SU-DHL-6 (cell line): ENCODE results near the gene SYNJ2BP.
"Not testable (repeated sequence)": the region's sequence is repeated elsewhere in the genome, so short reads cannot be mapped to it uniquely, and the experiment has no call there.

Source experiments
- H2AFZ ChIP-seq: fragments of 200-600 bp; sonication (generic); 2 replicates; pipeline ENCODE4 v1.6.1; 2014; ENCODE audit warnings: low read depth, mild to moderate bottlenecking, moderate library complexity, mixed read lengths, antibody characterized with exemption, low read length; ENCODE audit not compliant: severe bottlenecking
- H3F3A ChIP-seq: fragments of 200-600 bp; shearing (Covaris generic); 2 replicates; pipeline ENCODE4 v1.6.0; 2016; ENCODE audit warnings: antibody characterized with exemption, mild to moderate bottlenecking; ENCODE audit not compliant: insufficient read depth
- H3K27ac ChIP-seq: fragments of 200-600 bp; sonication (generic); 2 replicates; pipeline ENCODE4 v1.5.1; 2016; ENCODE audit warnings: low read depth, mild to moderate bottlenecking, low read length, moderate library complexity, mixed read lengths
- H3K27me3 ChIP-seq: fragments of 200-600 bp; sonication (generic), shearing (Covaris generic); 2 replicates; pipeline ENCODE4 v1.6.0; 2014; ENCODE audit warnings: mild to moderate bottlenecking, low read length
- H3K36me3 ChIP-seq: fragments of 200-600 bp; sonication (generic); 2 replicates; pipeline ENCODE4 v1.6.1; 2014; ENCODE audit warnings: mild to moderate bottlenecking, low read length, mixed read lengths
- H3K4me2 ChIP-seq: fragments of 300-600, 200-600 bp; shearing (Covaris generic), sonication (generic); 2 replicates; pipeline ENCODE4 v1.6.0; 2014; ENCODE audit warnings: low read length, low read depth, mild to moderate bottlenecking; ENCODE audit not compliant: poor library complexity, severe bottlenecking
- H3K4me3 ChIP-seq: fragments of 200-600 bp; sonication (generic); 2 replicates; pipeline ENCODE4 v1.5.1; 2014; ENCODE audit warnings: antibody characterized with exemption, low read length, mild to moderate bottlenecking, mixed read lengths; ENCODE audit not compliant: insufficient read depth, poor library complexity, severe bottlenecking
- H3K79me2 ChIP-seq: fragments of 200-600 bp; sonication (generic); 2 replicates; pipeline ENCODE4 v1.6.1; 2014; ENCODE audit warnings: mild to moderate bottlenecking, low read length, moderate library complexity; ENCODE audit not compliant: insufficient read depth
- H3K9ac ChIP-seq: fragments of 200-600 bp; sonication (generic); 2 replicates; pipeline ENCODE4 v1.7.0; 2014; ENCODE audit warnings: mild to moderate bottlenecking, low read length
- H3K9me2 ChIP-seq: fragments of 200-600 bp; sonication (generic); replicated peaks from 2 replicates; pipeline ENCODE4 v1.6.1; 2014; ENCODE audit warnings: low read length; ENCODE audit not compliant: insufficient read depth
- H3K9me3 ChIP-seq: fragments of 200-600 bp; sonication (generic); 2 replicates; pipeline ENCODE4 v1.6.1; 2014; ENCODE audit warnings: low read length, mixed read lengths; ENCODE audit not compliant: insufficient read depth
- H4K20me1 ChIP-seq: fragments of 200-600 bp; sonication (generic); 2 replicates; pipeline ENCODE4 v1.6.1; 2014; ENCODE audit warnings: low read depth, mild to moderate bottlenecking, antibody characterized with exemption, low read length, moderate library complexity, mixed read lengths
- CTCF ChIP-seq: fragments of 200-600 bp; sonication (generic); IDR thresholded peaks from one replicate; pipeline ENCODE4 v1.5.1; 2017; ENCODE audit warnings: antibody characterized with exemption, mild to moderate bottlenecking, low read length, moderate library complexity; ENCODE audit not compliant: insufficient read depth, poor library complexity, severe bottlenecking
- EZH2phosphoT487 ChIP-seq: fragments of 200-600 bp; sonication (generic), shearing (Covaris generic); conservative IDR thresholded peaks from 2 replicates; pipeline ENCODE4 v1.6.1; 2018; ENCODE audit warnings: mild to moderate bottlenecking, antibody characterized with exemption, low read length, moderate library complexity, mixed read lengths

Gene SYNJ2BP

DNA sequence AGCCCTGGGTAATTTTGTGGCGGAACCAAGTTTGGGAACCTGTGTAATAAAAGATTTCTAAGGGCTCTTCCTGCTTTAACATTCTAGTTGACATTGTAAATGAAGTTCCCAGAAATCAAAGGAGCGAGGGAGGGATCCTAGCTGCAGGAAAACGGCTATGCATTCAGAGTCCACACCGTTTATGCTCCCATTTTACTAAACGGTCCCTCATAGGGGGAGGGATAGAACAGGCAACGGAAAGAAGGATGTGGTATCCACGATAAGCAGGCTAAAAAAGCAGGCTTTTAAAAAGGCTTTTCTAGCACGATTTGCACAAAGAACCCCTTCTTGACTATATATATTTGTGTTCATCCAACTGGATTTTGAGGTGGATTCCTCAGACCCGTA lies 559 bp downstream of the SYNJ2BP start:
- H2AFZ ChIP-seq, result peak overlapping the region; percentile 36
- H3K9me3 ChIP-seq, result no peaks in the 10 kb centered on the region
- no peak overlapping the region for H3K27ac ChIP-seq
- H3K9me2 ChIP-seq, result no peaks in the 10 kb centered on the region
- H3K9ac ChIP-seq, result peak overlapping the region; percentile 9; the same call in 1 of the 2 replicates
- H4K20me1 ChIP-seq, result no peaks in the 10 kb centered on the region
- peak overlapping the region; percentile 21 for H3K4me3 ChIP-seq
- H3K36me3 ChIP-seq, result no peaks in the 10 kb centered on the region
- no peaks in the 10 kb centered on the region for H3F3A ChIP-seq
- no peaks in the 10 kb centered on the region for H3K79me2 ChIP-seq
- no peak for TF ChIP-seq CTCF
- TF ChIP-seq EZH2phosphoT487, result no peak
- H3K4me2 ChIP-seq, result peak overlapping the region; percentile 39
- H3K27me3 ChIP-seq, result no peaks in the 10 kb centered on the region

- H3K4me3 ChIP-seq, result no peak overlapping the region
- H4K20me1 ChIP-seq, result no peaks in the 10 kb centered on the region
- no peaks in the 10 kb centered on the region for H3K79me2 ChIP-seq
Observed at GRCh38 chr14:70415788-70416187, 1.1 kb downstream of the SYNJ2BP start.

GRCh38 chr14:70407621-70408020 lies 9.3 kb downstream of the SYNJ2BP start:
- no peaks in the 10 kb centered on the region for H4K20me1 ChIP-seq
- H3K27me3 ChIP-seq, result no peaks in the 10 kb centered on the region
- TF ChIP-seq EZH2phosphoT487, result no peak
- TF ChIP-seq CTCF, result no peak
- no peak overlapping the region for H3K4me2 ChIP-seq
- no peaks in the 10 kb centered on the region for H3K9me3 ChIP-seq
- no peaks in the 10 kb centered on the region for H3K36me3 ChIP-seq
- no peak overlapping the region for H3K27ac ChIP-seq
- no peaks in the 10 kb centered on the region for H3K9me2 ChIP-seq
- no peaks in the 10 kb centered on the region for H3K79me2 ChIP-seq
- no peak overlapping the region for H2AFZ ChIP-seq
- H3K9ac ChIP-seq, result no peak overlapping the region
- H3F3A ChIP-seq, result no peaks in the 10 kb centered on the region
- H3K4me3 ChIP-seq, result no peak overlapping the region

More at GRCh38 chr14:70415788-70416187, 1.1 kb downstream of the SYNJ2BP start:
- Histone ChIP-seq H2AFZ (no peak overlapping the region), H3F3A (no peaks in the 10 kb centered on the region), H3K9me3 (no peaks in the 10 kb centered on the region), H3K9me2 (no peaks in the 10 kb centered on the region), H3K4me2 (no peak overlapping the region), H3K27ac (no peak overlapping the region), H3K27me3 (no peaks in the 10 kb centered on the region), H3K36me3 (no peaks in the 10 kb centered on the region), H3K9ac (no peak overlapping the region)
- no peak for TF ChIP-seq CTCF
- TF ChIP-seq EZH2phosphoT487, result no peak

GRCh38 chr14:70406216-70406615 lies 10.7 kb downstream of the SYNJ2BP start:
- not testable (repeated sequence) for H2AFZ ChIP-seq, H3K27me3 ChIP-seq

DNA sequence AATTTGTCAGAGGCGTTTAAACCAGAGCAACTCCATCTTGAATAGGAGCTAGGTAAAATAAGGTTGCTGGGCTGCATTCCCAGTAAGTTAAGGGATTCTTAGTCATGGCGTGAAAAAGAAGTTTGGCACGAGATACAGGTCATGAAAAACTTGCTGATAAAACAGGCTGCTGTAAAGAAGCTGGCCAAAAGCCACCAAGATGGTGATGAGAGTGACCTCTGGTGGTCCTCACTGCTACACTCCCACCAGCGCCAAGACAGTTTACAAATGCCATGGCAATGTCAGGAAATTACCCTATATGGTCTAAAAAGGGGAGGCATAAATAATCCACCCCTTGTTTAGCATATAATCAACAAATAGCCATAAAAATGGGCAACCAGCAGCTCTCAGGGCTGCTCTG lies 13.6 kb downstream of the SYNJ2BP start:
- H3K4me3 ChIP-seq, H3K9me3 ChIP-seq, H3F3A ChIP-seq, H4K20me1 ChIP-seq, H3K36me3 ChIP-seq, H3K9me2 ChIP-seq, H2AFZ ChIP-seq, H3K27ac ChIP-seq, H3K9ac ChIP-seq, H3K79me2 ChIP-seq, H3K27me3 ChIP-seq, H3K4me2 ChIP-seq: not testable (repeated sequence)

More at GRCh38 chr14:70406216-70406615, 10.7 kb downstream of the SYNJ2BP start:
- not testable (repeated sequence) for H3K27ac ChIP-seq, H4K20me1 ChIP-seq, H3K9ac ChIP-seq, H3K4me2 ChIP-seq, H3K4me3 ChIP-seq, H3K9me2 ChIP-seq, H3F3A ChIP-seq, H3K9me3 ChIP-seq, H3K36me3 ChIP-seq, H3K79me2 ChIP-seq
